HFFc6 (cell line): ENCODE results near the gene EID2. TPM values are rescaled to one million over a fixed set of nuclear protein-coding genes. Genes with fewer than 3 reads are reported as not detected.

Experiments used
- DNase-seq: peaks from one replicate; pipeline ENCODE4 v3.0.0-alpha.2; 2018
- H3K27ac Mint-ChIP-seq: 2 replicates; pipeline ENCODE4 v1.8.0; 2020; ENCODE audit warnings: mild to moderate bottlenecking, mixed read lengths
- H3K27me3 Mint-ChIP-seq: 2 replicates; pipeline ENCODE4 v1.8.0; 2021; ENCODE audit warnings: mild to moderate bottlenecking, moderate library complexity, mixed read lengths; ENCODE audit not compliant: insufficient read depth
- H3K36me3 Mint-ChIP-seq: 2 replicates; pipeline ENCODE4 v1.8.0; 2021; ENCODE audit warnings: low read depth, mixed read lengths
- H3K4me1 Mint-ChIP-seq: 2 replicates; pipeline ENCODE4 v1.8.0; 2020; ENCODE audit warnings: low read depth, mixed read lengths
- H3K4me3 Mint-ChIP-seq: 2 replicates; pipeline ENCODE4 v1.8.0; 2020; ENCODE audit warnings: mild to moderate bottlenecking, moderate library complexity, mixed read lengths
- H3K9me3 Mint-ChIP-seq: 2 replicates; pipeline ENCODE4 v1.8.0; 2020; ENCODE audit warnings: mild to moderate bottlenecking, mixed read lengths
- total RNA-seq, 6 experiments: library from RNA; stranded (reverse); fragmentation: NEBNext Ultra II Directional; extraction: Animal tissue kit (Norgen Biotek cat#: 25700); gene quantifications; 2 replicates in 1 of 6; 3 replicates in 5 of 6; pipeline ENCODE4 v1.2.3, GENCODE V29; 2021
- TF ChIP-seq, protein P1 (sequence below): fragments of 200-600 bp; sonication (generic); IDR thresholded peaks from 2 replicates; pipeline ENCODE4 v1.5.0; 2021; ENCODE audit warnings: antibody characterized with exemption, mild to moderate bottlenecking

Gene EID2
- total RNA-seq, 6 experiments from 2014 or later: 18.4 to 23.4 (median 19.0) TPM

DNA sequence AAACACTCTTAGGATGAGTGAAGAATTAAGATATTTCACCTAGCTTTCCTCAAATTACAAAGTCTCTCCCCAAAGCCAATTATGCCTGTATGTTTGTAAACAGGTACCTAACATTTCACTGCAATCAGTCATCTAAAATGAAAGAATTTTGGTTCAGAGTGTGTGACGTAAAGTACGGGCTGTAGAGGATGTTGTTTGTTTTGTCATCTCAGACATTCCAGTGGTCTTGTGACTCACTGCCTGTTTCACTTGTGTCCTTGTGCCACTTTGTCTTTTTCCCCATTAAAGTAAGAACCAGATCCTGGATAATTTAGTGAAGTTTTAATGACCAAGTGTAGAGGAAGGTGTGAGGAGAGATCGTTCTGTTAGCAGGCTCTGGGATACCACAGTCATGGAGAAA, 28.6 kb upstream of the EID2 start:
- Mint-ChIP-seq H3K27me3 (no peaks in the 10 kb centered on the region; the same call in 1 of the 2 replicates), H3K4me3 (no peak overlapping the region), H3K4me1 (peaks cover 9% of the 10 kb centered on the region), H3K9me3 (no peaks in the 10 kb centered on the region), H3K27ac (no peak overlapping the region), H3K36me3 (no peaks in the 10 kb centered on the region)
- TF ChIP-seq, protein P1, sequence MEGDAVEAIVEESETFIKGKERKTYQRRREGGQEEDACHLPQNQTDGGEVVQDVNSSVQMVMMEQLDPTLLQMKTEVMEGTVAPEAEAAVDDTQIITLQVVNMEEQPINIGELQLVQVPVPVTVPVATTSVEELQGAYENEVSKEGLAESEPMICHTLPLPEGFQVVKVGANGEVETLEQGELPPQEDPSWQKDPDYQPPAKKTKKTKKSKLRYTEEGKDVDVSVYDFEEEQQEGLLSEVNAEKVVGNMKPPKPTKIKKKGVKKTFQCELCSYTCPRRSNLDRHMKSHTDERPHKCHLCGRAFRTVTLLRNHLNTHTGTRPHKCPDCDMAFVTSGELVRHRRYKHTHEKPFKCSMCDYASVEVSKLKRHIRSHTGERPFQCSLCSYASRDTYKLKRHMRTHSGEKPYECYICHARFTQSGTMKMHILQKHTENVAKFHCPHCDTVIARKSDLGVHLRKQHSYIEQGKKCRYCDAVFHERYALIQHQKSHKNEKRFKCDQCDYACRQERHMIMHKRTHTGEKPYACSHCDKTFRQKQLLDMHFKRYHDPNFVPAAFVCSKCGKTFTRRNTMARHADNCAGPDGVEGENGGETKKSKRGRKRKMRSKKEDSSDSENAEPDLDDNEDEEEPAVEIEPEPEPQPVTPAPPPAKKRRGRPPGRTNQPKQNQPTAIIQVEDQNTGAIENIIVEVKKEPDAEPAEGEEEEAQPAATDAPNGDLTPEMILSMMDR: no peak
- DNase-seq: no peak

DNA sequence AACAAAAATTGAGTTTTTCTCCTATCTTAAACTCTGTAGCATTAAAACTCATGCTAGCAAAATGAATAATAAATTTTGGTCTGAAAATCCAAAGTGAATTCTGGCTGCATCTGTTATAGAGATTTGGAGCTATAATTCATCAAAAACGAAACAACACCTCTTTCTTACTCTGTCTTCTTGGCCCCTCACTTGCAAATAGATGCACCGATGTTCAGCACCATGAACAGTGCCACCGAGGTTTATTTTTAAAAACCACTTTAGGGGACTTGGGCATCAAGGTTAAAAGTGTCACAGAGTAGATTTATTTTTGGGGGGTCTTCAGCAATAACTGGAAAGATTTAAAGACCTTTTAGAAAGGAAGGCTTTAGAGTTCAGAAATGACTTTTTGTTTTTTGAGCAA, 26.1 kb upstream of the EID2 start:
- Mint-ChIP-seq H3K9me3 (no peaks in the 10 kb centered on the region), H3K27me3 (no peaks in the 10 kb centered on the region; the same call in 1 of the 2 replicates), H3K4me3 (no peak overlapping the region), H3K4me1 (peaks cover 9% of the 10 kb centered on the region), H3K36me3 (no peaks in the 10 kb centered on the region), H3K27ac (no peak overlapping the region)
- no peak for DNase-seq
- TF ChIP-seq, protein P1: no peak

DNA sequence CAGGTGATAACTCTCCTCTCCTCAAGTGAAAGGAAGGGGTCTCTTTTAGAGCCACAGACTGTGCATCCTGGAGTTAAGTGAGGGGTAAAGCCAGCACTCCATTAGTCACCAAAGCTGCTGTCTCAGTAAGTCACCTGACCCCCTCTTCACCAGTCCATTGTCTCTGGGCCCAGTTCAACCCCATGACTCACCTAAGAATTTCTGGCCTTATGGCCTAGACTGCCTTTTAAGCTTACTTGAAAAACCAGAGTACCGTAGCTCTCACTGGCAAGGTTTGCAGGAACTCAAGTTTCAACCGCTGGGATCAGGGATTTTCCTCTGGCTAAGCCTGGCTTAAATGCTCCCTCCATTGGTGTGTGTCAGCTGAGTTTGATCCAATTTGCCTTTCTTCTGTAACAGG, 23.4 kb upstream of the EID2 start:
- Mint-ChIP-seq H3K4me3 (no peak overlapping the region), H3K9me3 (no peaks in the 10 kb centered on the region), H3K4me1 (peaks cover 2% of the 10 kb centered on the region), H3K27me3 (peaks cover 5% of the 10 kb centered on the region), H3K36me3 (no peaks in the 10 kb centered on the region), H3K27ac (no peak overlapping the region)
- TF ChIP-seq, protein P1: no peak
- DNase-seq: no peak

DNA sequence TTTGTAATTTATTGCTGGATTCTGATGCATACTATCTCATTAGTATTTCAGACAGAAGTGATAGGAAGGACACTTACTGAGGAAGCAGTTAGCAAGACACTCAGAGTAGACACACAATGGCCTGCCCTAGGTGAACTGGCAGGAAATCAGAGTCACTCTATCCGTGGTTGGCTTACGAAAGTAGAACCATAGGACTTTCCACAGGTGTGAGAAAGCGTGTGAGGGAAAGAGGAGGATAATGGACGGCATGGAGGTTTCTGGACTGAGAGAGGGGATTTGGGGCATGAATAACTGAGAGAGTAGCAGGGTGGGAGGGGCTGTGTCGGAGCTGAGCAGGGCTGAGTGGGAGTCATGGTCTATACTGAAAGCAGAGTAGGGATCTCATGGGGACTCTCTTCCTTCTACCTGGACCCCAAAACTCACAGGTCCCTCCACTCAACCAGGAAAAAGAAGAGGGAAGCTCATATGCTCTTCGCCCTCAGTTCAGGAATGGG, 18.7 kb upstream of the EID2 start:
- H3K4me3 Mint-ChIP-seq: no peak overlapping the region
- H3K36me3 Mint-ChIP-seq: no peaks in the 10 kb centered on the region
- H3K27me3 Mint-ChIP-seq: peaks cover 17% of the 10 kb centered on the region
- no peak overlapping the region for H3K27ac Mint-ChIP-seq
- H3K4me1 Mint-ChIP-seq: peaks cover 5% of the 10 kb centered on the region; the same call in 1 of the 2 replicates
- H3K9me3 Mint-ChIP-seq: no peaks in the 10 kb centered on the region
- DNase-seq: no peak
- TF ChIP-seq, protein P1: no peak

DNA sequence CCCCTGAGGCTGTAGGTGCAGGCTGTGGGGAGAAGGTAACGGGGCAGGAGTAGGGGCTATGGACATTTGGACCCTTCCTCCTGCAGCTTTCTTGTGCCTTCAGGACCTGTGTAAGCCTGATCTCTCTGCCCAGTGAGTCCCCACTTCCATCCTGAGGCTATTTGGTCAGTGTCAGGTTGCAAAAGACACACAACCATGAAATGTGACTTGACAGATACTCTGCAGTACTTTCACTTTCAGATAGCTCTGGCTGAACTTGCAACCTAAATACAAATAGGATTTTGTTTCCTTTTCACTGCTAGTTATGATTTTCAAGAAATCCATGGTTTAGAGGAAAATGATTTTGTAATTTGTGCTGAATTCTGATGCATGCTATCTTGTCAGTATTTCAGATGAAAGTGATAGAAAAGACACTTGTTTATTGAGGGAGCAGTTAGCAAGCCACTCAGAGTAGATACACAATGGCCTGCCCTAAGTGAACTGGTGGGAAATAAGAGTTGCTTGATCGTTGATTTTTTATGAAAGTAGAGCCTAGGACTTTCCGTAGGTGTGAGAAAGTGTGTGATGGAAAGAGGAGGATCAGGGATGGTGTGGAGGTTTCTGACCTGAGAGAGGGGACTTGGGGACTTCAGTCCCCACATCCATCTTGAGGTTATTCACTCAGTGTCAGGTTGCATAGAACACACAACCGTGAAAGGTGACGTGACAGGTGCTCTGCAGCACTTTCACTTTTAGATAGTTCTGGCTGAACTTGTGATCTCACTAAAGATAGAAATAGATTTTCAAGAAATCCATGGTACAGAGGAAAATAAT, 18.1 kb upstream of the EID2 start:
- Mint-ChIP-seq H3K36me3 (no peaks in the 10 kb centered on the region), H3K4me3 (no peak overlapping the region; the same call in 1 of the 2 replicates), H3K27ac (no peak overlapping the region), H3K4me1 (peaks cover 5% of the 10 kb centered on the region; the same call in 1 of the 2 replicates), H3K9me3 (no peaks in the 10 kb centered on the region), H3K27me3 (peaks cover 22% of the 10 kb centered on the region)
- DNase-seq: no peak
- TF ChIP-seq, protein P1: no peak
